Kidney capillary endothelial cell (primary cell): ENCODE data around the gene RRP15.
A peak's percentile ranks its signal among the peaks of the same experiment; 100 is the strongest.

Experiments used
- DNase-seq: peaks from one replicate; pipeline ENCODE4 v3.0.0-alpha.2; 2018; ENCODE audit warnings: low spot score

The RRP15 gene

DNA sequence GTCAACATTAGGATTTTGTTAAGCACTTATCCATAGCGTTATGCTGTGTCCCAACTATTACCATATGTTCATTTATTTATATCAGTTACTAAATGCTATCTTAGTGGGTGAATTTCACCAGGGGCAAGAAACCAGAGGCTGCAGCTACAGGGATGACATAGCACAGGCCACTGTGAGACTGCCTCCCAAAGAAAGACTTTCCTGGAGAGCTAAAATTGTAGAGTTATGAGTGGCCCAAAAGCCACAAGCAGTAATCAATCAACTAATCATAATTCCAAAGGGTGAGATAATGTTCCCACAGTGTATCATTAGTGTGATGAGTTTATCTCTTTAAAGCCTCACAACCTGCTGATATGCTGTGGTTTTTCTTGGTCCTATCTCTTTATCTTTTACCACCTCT is 56.2 kb downstream of the RRP15 start:
- no peak for DNase-seq

DNA sequence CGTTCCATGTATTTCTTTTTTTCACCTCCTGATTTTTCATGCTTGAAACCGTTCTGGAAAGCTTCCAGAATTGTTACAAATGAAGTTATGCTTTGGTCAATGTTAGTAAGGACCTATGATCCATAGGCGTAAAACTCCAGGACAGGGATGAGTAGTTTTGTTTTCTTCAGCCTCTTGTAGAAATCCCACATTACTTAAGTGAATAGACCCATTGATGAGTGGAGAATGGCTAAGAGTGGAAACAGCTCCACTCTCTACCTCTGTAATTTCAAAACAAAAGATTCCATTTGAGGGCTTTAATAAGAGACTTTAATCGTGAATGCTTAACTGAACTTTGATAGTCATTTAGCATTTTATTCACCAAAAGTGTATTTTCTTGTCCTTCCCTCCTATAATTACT is 57.0 kb downstream of the RRP15 start:
- no peak for DNase-seq

DNA sequence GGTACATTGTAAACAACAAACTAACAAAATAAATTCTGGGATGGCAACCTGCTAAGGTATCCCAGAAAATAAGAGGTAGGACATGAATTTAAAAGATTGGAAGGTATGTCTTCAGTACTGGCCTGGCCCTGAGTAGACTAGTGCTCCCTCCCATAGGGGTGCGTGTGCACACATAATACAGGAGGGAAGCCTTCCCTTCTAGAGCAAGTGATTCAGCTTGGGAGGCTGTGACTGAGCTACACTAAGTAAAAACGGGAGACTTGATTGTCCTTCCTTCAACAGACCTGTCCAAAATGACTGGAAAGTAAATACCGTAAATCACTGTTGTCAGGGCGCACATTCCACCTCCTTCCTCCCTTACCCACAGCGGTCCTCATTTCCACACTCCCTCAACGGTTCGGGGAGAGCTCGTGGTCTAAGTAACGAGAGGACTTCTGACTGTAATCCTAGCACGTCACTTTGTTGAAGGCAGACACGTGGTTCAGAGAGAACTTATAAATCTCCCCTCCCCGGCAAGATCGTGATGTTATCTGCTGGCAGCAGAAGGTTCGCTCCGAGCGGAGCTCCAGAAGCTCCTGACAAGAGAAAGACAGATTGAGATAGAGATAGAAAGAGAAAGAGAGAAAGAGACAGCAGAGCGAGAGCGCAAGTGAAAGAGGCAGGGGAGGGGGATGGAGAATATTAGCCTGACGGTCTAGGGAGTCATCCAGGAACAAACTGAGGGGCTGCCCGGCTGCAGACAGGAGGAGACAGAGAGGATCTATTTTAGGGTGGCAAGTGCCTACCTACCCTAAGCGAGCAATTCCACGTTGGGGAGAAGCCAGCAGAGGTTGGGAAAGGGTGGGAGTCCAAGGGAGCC is 60.0 kb downstream of the RRP15 start, which contains the start of gene TGFB2:
Gene TGFB2 (plus strand): TSS at position 523 of the 859 bp plus-strand sequence. CDS start 1,366 bp downstream, outside the sequence.
- no peak for DNase-seq

DNA sequence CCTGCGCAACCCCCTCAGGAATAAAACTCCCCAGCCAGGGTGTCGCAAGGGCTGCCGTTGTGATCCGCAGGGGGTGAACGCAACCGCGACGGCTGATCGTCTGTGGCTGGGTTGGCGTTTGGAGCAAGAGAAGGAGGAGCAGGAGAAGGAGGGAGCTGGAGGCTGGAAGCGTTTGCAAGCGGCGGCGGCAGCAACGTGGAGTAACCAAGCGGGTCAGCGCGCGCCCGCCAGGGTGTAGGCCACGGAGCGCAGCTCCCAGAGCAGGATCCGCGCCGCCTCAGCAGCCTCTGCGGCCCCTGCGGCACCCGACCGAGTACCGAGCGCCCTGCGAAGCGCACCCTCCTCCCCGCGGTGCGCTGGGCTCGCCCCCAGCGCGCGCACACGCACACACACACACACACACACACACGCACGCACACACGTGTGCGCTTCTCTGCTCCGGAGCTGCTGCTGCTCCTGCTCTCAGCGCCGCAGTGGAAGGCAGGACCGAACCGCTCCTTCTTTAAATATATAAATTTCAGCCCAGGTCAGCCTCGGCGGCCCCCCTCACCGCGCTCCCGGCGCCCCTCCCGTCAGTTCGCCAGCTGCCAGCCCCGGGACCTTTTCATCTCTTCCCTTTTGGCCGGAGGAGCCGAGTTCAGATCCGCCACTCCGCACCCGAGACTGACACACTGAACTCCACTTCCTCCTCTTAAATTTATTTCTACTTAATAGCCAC is 60.7 kb downstream of the RRP15 start:
- no peak for DNase-seq

DNA sequence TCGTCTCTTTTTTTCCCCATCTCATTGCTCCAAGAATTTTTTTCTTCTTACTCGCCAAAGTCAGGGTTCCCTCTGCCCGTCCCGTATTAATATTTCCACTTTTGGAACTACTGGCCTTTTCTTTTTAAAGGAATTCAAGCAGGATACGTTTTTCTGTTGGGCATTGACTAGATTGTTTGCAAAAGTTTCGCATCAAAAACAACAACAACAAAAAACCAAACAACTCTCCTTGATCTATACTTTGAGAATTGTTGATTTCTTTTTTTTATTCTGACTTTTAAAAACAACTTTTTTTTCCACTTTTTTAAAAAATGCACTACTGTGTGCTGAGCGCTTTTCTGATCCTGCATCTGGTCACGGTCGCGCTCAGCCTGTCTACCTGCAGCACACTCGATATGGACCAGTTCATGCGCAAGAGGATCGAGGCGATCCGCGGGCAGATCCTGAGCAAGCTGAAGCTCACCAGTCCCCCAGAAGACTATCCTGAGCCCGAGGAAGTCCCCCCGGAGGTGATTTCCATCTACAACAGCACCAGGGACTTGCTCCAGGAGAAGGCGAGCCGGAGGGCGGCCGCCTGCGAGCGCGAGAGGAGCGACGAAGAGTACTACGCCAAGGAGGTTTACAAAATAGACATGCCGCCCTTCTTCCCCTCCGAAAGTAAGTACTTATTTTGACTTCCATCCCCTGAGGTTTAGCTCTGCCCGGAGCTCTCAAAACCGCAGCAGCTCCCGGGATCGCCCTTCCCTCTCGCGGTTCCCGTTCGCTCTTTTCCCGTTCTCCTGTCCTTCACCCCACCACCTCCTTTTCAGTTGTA is 61.5 kb downstream of the RRP15 start:
- DNase-seq: no peak

DNA sequence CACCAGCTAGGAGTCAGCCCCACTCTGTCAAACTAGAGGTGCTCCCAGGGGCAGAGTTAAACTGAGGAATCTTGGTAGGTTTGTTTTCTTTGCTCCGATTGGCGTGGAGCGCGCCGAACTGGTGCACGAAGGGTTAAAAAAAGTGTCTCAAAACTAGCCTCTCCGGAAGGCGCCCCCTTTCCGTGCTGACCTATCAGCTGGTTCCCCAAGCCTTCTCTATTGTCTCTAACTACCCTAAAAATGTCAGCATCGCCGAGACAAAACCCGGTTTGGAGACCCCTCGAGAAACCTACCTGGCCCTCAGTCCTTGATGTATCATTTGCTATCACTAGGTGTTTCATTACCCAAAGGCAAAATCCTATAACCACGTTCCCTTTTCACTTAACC is 62.2 kb downstream of the RRP15 start:
- DNase-seq: no peak

DNA sequence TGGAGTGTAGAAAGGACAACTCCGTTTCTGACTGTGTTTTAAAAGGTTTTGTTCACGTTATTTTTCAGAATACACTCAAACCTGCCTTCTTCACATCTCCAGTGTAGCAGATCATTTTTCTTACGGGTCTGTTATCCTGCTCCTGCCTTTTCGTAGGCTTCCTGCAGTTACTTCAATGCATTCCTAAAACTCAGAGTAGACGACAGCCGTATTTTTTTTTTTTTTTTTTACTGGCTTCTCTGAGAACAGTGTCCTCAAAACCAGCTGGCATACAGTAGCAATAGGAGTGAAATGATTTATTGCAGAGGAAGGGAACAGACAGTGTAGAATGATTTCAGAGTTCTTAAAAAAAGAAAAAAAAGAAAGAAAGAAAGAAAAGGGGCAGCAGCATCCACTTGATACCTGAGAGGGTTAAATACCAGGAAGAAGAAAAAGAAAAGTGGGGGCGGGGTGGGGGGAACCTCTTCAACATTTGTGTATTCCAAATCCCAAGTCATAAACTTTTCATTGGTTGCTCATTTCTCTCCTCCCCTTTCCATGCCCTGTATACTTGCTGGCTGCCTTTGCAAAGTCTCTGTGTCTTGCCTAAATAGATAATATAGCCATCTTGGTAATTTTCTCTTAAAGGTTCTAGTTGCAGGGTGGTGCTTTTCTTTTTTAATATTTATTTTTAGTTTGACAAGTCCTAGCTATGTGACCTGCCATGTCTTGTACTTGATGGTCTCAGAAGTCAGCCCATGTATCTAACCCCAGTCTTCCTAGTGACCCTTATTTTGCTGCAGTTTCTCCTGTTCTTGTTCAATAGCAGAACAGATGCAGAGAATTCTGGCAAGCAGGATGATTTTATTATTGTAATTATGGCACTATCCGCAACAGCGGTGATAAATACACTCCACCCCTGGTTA is 62.9 kb downstream of the RRP15 start:
- no peak for DNase-seq

DNA sequence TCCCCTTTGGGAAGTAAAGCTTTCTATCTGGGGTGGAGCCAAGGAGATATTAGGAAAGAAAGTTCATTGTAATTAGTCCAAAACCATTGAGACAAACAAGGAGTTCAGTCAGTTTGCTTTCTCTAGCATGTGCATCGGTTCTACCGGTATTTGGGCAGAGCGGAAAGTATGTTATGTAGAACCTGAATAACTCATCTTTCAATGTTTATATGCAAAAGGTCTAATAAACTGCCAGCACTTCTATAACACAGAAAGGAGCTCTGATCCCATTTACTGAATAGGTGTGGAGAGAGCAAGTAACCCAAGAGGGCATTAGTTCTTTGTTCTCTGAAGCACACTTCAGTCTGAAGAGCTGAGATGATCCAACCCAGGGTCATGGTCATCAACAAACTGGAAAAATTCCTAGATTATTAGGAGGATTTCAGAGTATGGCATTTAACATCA is 63.6 kb downstream of the RRP15 start:
- DNase-seq: no peak

DNA sequence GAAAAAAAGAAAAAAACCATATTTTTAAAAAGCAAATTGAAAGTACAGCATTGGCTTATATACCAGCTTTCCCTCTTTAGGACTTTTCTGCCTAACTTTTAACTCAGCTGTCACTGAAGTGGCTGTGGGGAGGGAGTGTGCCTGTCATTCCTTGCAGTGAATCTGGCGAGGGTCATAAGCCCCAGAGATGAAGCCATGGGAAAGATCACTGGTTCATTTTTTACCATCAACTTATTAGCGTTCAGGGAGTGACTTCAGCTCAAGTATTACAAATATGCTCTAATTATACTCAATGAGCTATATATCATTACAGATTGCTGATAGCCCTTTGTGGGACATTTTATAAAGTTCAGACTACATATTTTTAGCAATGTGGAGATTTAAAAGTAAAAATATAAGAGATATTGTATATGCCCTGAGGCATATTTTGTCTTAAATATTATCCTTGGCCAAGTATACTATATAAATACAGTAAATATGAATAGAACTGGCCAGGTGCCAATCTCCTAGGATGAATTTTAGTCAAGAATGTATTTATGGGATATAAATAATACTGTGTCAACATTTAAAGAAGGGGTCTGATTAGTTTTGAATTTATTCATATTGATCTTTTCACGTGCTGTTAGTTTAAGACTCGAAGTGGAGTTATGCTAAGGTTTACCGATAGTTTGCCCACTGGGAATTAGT is 64.4 kb downstream of the RRP15 start:
- DNase-seq: no peak

DNA sequence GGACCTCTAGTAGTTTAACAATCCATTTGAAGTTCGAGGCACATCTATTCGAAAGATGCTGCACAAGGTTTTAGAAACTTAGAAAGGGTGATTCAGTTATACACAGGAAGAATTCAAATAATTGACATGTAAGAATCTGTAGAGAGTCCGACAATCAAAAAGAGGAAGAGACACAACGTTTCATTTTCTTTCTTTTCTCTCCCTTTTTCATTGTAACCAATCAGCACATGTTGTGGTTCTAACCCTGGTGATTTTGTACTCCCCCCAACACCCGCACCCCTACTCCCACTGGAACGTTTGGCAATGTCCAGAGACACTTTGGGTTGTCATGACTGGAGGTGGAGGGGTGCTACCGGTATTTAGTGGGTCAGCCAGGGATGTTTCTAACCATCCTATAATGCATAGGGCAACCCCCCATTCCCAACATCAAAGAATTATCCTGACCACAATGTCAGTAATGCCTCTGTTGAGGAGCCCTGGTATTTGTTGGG is 65.0 kb downstream of the RRP15 start:
- DNase-seq: no peak

DNA sequence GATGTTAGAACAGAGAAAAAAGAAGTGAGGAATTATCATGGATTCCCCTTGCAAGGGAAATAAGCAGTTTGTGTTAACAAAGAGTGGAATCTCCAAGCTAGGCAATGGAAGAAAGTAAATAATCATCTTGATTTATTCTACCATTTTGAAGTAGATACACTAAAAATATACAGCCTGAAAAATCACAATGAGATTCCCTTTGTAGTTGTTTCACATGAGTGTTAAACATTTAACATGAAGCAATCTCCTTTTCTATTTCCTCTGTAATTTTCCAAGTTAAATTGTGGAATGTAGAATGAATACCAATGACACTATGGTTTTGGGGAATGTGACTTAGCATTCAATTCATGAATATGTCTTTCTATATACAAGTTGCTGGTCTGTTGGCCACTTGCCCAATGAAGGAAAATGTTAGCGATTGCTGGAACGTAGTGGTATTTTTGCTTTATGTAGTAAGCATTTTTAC is 65.7 kb downstream of the RRP15 start:
- no peak for DNase-seq

DNA sequence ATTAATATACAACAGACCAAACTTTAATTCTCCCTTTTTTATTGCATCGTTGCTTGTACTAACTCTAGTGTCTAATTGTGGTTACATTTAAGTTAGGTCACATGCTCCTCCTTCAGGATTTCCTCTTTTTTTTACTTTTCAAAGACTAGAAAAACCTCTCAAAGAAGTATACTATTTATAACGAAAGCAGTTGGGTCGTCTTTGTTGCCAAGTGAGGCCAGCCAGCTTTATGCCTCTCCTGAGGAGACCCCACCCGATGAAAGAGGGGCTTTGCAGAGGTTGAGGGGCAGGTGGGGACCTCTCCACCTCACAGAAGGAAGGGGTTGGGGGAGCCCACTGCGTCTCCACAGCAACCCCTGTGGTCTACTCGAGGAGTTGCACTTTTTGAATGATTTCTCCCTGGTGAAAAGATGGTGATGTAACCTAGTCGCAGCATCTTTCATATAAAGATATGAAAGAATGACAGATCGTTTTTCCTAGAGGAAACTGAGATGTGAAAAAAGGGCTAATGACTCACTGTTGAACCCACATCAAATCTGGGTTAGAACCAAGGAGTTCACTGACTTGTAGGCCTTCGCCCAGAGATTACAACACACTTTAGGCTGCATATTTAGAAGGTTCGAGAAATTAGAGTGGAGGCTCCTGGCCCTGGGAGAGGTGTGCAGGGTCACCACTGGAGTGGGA is 66.4 kb downstream of the RRP15 start:
- no peak for DNase-seq

DNA sequence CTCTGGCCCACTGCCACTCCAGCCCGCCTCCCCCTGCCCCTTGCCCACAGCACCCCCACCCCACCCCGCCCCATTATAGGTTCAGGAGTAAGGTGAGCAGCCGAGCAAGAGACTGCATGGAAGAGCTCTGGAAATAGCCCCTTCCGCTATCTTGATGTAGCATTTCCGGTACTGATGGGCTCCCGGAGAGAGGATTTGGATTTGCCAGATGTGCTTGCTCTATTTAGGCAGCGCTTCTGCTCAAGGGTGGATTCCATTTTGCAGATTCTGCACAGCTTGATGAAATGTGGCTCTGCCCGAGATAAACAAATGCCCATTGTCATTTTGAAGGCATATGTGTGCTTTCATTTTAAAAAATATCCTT is 67.0 kb downstream of the RRP15 start:
- DNase-seq: no peak

DNA sequence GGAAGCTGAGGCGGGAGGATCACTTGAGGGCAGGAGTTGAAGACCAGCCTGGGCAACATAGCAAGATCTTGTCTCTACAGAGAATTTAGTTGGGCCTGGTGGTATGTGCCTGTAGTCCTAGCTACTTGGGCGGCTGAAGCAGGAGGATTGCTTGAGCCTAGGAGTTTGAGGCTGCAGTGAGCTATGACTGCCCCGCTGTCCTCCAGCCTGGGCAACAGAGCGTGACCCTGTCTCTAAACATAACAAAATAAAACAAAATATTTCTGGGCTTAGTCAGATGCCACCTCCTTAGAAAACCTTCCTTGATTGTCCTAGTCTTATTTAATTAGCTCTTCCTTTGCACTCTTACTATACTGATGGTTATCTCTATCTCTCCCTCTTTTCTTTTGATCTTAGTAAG is 68.6 kb downstream of the RRP15 start:
- DNase-seq: no peak

DNA sequence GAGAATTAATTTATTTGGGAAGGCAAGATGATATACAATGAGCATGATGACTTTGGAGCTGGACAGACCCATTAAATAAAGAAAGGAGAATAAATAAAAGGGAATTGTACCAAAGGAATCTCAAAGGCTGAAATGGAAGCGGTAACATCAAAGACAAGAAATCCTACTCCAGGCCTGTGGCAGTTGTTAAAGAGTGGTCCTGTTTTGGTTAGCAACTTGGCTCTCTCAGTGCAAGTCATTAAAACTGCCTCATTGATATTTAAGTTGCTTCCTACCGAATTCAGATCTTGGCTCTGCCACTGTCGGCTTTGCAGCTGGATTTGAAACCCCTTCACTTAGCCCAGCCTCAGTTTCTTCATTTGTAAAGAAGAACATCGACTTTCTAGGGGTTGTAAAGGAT is 70.2 kb downstream of the RRP15 start:
- DNase-seq: no peak

DNA sequence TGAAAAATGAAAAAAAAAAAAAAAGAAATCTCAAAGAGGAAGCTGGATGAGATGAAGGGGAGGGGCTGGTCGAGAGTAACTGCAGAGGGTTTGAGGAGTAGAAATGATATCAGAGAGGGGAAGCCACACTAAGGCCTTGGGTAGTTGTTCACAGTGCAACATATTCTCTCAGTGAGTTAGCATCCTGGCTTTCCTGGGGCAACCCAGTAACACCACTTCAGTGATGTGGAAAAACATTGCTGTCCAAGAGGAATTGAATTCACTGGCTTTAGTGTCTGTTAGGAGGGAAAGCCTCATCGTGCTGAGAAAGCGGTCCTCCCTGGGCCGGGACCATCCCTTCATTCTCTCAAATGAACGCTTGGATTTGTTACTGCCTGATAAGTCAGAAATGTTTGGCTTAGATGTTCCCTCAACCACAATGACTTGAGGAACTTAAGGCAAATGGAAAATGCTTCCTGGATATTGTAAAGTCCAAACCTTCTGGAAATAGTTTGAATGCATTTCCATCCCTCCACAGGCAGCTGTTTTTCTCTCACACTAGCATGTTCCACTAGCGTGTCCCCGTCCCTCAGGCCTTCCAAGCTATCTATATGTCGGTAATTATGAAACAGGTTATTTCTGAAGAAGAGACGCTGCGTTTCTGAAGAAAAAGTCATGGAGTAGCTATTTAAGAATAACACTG is 72.3 kb downstream of the RRP15 start:
- DNase-seq: no peak

DNA sequence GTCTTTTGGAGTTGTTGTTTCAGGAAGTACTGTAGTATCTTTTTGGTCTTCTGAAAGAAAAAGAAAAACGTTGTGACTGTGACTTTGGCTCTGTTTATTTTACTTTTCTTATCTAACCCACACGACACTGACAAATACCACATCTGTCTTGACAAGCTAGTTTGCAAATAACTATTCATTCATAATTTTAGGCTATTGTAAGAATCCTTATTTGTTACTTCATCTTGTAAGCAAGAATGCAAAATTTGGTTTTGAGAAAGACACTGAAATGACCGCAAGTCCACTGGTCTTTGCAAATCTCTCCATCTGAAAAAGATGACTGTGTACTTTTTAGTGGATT is 72.8 kb downstream of the RRP15 start:
- DNase-seq: no peak

DNA sequence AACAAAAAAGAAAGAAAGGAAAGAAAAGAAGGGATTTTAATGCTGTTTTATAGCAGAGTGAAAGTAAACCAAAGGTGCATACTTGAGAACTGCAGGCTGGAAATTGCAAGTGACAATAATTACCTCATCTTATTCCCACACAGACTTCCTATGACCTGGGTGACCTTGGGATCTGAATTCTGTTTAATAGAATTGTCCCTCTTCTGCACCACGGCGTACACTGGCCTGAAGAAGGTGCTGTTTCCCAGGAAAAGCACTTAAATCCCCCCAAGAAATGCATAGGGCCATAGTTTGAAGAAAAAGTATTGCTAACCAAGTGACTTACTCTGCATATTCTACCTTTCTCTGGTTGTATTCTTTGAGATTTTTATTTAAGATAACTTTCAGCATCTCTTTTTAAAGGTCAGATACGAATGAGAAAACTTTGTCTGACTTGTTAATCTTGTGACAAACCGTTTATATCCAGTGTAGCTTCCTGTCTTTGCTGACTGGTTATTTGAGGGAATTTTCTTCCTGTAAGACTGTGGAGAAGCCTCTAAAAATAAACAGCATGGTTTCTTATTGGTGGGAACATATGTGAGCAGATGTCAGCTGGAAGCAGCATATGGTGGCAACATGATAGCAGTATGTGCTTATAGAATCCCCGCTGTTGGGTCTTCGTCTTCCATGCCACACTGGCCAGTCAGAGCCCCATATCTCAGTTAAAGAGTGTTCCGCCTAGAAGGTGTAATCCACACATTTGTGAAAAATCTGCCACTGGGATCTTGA is 76.4 kb downstream of the RRP15 start:
- peak; percentile 32 for DNase-seq
